HG03025 (cell line): ENCODE data around the gene PLEKHD1.

ENCODE experiments used
- ATAC-seq: cut with Tn5 transposase; IDR thresholded peaks from one replicate; pipeline ENCODE4 v1.9.1; 2021; ENCODE audit warnings: mild to moderate bottlenecking, moderate library complexity; ENCODE audit not compliant: unreplicated experiment, low FRiP score

PLEKHD1 gene

DNA sequence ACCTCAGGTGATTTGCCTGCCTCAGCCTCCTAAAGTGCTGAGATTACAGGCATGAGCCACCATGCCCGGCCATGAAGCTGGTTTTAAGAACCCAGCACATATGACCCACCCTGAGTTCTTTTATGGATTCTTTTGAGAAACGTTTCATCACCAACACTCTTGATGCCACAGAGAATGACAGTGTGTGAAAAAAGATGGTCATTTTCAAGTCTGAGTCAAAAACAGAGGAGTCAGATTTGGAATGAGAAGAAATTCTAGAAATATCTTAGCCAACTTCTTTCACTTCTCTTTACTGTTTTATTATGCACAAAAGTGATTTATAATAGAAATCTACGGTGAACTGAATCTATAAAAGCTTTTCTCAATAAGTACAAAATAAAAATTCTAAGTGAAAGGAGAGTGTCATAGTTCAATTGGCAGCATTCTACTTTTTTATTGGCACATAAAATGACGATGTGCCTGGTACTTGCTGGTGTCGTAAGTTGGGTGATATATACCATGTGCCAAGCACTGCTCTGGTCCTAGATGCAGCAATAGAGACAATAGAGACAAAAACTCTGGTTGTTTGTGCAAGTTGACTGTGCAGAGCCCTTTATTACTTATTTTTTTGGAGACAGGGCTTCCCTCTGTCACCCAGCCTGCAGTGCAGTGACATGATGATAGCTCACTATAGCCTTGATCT lies 56.3 kb downstream of the PLEKHD1 start:
- ATAC-seq = no peak

DNA sequence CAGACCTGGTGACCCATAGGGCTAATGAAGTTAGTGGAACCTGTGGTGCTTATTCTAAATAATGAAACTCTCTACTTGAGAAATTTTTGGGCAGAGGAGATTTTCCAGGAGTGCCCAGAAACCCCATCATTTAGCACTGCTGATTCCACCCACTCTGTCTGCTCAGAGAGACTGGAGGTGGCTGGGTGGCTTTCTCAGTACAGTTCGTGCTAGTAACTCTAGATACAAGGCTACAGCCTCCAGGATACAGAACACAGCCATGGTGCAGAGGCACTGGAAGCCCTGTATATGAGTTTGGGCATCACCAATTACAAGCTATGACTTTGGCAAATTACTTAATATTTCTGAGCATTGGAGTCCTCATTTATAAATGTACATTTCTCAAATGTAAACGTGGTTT lies 57.8 kb downstream of the PLEKHD1 start:
- no peak for ATAC-seq

GRCh38 chr14:69543341-69544115 lies 59.0 kb downstream of the PLEKHD1 start:
- no peak for ATAC-seq

DNA sequence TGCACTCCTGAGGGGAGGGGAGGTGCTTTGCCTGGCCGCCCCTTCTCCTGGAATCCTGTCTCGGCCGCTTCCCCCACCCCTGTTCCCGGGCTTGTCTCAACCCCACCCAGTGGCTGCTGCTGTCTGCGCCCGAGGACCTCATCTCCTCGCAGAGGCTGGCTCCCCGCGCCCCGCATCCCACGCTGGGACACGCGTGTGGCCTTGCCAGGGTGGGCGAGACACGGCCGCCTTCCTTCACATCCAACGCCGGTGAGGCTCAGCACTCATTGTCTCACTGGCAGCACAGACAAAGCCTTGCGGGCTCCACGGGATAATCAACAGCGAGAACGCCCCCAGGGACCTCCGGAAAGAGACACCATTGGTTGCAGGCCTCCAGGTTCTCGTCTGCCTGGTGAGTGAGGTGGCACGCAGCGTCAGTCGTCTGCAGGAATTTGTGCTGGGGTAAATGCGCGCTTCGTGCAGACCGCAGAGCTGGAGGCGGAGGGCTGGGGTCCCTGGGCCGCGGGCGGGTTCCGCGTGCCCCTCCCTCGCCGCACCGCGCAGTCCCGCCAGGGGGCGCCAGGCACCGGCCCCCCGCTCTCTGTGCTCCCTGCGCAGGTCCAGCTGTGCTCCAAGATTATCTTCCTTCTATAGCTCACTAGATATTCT lies 63.3 kb downstream of the PLEKHD1 start:
- ATAC-seq = no peak

- no peak for ATAC-seq
Observed at GRCh38 chr14:69548566-69548965, 64.0 kb downstream of the PLEKHD1 start.

DNA sequence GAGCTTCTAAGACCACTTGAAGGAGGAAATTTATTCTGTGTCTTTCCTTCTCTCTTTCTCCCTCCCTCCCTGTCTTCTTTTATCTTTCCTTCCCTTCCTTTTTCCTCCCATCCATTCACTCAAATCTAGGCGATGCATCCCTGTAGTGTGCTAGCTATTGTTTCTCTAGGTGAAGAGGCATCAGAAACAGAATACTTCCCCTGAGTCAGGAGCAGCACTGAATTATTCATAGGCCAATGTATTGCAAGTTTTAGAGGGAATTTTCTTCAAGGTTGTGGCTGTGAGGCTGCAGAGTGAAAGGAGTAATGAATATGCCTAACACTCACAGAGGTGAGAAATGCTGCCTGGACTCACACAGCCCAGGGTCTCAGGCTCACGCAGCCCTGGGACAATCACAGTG lies 67.0 kb downstream of the PLEKHD1 start:
- ATAC-seq = no peak

DNA sequence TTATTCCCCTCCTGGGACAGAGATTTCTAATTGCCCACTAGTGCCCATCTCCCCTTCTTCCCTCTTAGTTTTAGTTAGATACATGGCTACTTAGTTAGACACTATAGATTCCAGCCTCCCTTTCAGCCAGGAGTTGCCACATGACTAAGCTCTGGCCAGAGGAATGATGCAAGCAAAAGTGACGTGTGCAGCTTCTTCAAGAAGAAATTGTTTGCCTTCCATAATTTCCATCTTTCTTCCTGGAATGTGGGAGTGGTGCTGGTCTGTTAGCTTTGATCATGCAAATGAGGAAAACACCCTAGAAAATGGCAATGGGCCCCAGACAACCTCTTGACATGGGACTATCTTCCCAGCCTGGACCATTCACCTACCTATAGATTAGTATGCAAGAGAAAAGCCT lies 68.7 kb downstream of the PLEKHD1 start:
- no peak for ATAC-seq

- ATAC-seq = no peak
Observed at GRCh38 chr14:69554500-69554899, 70.0 kb downstream of the PLEKHD1 start.

GRCh38 chr14:69558774-69559173 lies 74.2 kb downstream of the PLEKHD1 start:
- ATAC-seq = no peak

- no peak for ATAC-seq
Observed at GRCh38 chr14:69559581-69560011, 75.1 kb downstream of the PLEKHD1 start.

DNA sequence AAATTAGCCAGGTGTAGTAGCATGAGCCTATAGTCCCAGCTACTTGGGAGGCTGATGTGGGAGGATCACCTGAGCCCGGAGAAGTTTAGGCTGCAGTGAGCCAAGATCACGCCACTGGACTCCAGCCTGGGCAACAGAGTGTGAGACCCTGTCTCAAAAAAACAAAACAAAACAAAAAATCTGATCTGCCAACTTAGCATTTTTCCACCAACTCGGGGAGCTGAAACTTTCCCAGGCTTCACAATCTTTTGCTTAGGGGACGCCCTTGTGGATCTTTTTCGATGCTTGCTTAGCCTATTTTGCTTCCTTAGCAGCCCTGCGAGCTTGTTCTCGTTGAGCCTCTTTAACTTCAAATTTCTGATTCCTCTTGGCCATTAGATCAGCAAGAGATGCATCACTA lies 76.3 kb downstream of the PLEKHD1 start:
- ATAC-seq = no peak

DNA sequence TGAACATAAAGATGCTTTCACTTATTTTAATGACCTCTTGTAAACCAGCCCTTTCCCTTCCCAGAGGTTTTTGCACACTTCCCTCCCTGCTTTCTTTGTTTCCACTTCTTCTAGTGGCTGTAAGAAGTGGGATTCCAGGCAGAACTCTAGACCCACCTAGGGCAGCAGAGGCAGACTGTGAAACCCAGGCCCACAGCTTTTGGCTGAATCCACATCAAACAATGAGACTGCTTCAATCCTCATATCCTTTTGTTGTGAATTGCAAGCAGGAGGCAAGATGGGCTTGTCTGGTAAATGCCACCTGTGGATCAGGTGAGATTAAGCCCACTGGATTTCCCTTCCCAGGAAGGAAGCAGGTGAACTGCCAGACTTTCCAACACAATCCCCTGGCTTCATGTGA lies 77.4 kb downstream of the PLEKHD1 start:
- ATAC-seq = no peak

GRCh38 chr14:69567563-69567962 lies 83.0 kb downstream of the PLEKHD1 start:
- no peak for ATAC-seq

DNA sequence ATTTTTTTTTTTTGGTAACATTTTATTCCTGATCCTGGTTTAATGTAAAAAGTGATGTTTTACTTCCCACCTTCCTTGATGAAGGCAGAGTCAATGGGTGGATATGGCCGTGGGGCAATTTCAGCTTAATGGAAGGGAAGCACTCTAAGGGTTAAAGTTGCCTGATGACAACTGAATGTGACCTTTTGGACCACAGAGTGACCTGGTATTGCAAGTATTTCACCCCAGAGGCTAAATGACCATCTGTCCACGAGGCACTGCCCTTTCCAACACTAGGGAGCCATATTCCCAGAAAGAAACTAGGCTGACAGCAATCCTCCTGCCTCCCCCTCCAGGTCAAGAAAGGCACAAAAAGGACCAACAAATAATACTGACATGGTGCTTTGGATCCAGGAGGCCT lies 85.3 kb downstream of the PLEKHD1 start:
- ATAC-seq = no peak

- no peak for ATAC-seq
Observed at GRCh38 chr14:69570836-69571330, 86.4 kb downstream of the PLEKHD1 start.

DNA sequence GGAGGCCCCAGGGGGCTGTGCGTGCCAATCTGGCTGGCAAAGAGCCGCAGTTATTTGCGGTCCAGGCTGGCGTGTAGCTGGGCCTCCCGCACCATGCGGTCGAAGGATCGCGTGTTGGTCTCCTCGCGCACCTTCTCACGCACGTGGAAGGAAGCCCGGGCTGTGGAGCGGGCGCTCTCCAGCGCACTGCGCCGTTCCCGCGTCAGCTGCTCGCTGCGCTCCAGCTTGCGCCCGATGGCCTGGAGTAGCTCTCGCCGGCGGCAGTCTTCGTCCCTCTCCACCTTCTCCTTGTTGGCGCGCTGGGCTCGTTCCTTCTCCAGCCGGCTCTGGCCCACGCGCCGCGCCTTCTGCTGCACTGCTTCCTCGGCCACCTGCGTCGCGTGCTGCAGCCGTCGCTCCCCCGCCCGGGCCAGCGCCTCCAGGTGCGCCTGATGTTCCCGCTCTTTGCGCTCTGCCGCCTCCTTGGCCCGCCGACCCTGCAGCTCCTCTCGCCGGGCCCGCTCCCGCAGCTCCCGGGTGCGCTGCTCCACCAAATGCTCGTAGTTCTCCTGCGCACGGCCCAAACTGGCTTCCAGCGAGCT lies 87.0 kb downstream of the PLEKHD1 start:
- ATAC-seq = no peak

- ATAC-seq = no peak
Observed at GRCh38 chr14:69572030-69572840, 87.7 kb downstream of the PLEKHD1 start.

DNA sequence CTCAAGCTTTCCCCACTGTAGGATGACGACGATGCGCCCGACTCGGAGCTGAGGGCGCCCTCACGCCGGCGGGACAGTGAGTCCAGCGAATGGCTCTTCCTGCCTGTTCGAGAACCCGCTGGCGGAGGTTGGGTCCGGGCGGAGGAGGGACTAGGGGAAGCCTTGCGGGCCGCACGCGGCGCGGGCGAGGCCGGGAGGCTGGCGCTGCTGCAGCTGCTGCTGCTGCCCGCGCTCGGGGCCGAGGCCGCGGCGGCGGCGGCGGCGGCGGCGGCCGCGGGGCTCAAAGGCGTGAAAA lies 88.3 kb downstream of the PLEKHD1 start:
- no peak for ATAC-seq

DNA sequence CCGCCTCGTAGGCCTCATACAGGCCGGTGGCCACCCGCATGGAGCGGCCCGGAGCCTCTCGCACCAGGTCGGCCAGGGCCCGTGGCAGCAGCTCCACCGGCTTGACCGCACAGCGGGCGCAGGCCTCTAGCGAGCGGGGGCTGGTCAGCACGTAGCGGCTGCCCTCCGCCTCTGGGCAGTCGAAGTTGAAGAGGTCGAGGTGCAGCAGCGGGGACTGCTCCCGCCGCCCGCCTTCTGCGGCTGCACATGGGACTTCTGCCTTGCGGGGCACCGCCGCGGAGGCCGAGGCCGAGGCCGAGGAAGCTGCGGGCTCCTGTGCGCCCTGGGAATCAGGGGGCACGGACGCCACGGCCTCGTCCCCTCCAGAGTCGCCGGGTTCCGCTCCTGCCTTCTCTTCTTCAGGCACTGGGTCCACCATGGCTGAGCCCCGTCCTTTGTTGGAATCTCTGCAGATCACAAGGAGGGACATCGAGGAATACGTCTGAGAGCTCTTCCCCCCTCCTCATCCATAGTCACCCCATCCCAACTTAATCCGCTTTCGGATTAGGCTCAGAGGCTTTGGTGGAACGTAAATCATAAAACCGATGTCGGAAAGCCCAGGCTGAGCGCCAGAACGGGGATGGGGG lies 88.8 kb downstream of the PLEKHD1 start:
- ATAC-seq = no peak

- no peak for ATAC-seq
Observed at GRCh38 chr14:69573831-69574262, 89.3 kb downstream of the PLEKHD1 start.
